IPS-18c (cell line): ENCODE results near the gene RTN4IP1.

Source experiments
- H3K4me3 ChIP-seq: 2 replicates; pipeline ENCODE4 v1.7.0; 2013; ENCODE audit warnings: low read depth, mild to moderate bottlenecking, low read length, moderate library complexity; ENCODE audit not compliant: insufficient read depth
- H3K9me3 ChIP-seq: one replicate; pipeline ENCODE4 v1.6.1; 2013; ENCODE audit warnings: mild to moderate bottlenecking, low read length, moderate library complexity; ENCODE audit not compliant: control insufficient read depth, insufficient read depth

The RTN4IP1 gene

DNA sequence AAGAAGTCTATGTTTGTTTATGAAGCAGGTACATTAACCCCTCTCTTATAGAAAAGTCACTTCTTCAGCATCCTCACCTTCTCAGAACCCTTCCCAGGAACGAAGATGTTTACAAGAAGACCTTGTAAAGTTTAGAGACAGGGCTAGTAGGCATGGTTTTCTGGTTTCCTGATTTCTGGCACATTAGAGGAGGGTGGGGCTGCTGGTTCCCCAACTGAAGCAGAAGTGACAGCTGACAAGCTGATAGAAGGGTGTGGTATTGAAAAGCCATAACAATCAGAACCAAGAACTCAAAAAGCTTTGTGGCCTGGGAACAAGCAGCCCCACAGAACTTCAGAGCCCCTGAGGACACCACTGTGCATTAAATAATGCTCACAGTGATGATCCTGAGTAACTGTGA lies 91.2 kb downstream of the RTN4IP1 start:
- H3K9me3 ChIP-seq: no peaks in the 10 kb centered on the region
- no peak overlapping the region for H3K4me3 ChIP-seq

DNA sequence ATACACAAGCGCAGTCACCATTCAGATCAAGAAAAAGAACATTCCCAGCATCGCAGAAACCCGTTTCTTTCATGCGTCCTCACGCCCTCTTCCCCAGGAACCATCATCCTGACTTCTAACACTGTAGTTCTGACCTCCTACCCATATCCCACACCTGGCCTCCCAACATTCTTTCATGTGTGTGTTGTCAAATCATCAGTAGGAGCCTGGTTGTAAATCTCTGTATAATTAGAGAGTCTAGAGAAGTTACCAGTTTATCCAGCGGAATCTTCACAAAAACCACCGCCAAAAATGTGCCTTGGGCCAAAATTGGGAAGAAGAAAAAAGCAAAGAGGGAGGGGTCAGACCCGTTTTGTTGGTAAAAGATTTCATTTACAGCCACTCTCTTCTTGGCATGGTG lies 91.6 kb downstream of the RTN4IP1 start:
- Histone ChIP-seq H3K4me3 (no peak overlapping the region), H3K9me3 (no peaks in the 10 kb centered on the region)

DNA sequence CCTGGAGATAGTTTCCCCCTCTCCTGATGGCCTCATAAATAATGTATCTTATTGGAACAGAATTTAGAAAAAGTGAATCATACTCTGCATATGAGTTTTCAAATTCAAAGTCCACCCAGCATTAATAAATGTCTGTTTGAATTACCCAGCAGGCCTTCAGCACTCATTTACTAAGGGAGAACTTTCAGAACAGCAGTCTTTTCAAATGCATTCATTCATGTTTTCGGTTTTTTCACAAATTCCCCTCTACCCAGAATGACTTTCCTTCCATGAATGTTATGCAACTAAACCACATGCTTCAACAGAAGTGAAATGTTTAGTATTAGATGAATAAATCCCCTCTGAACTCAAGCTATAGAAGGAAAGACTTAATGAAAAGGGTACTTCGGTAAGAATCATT lies 92.4 kb downstream of the RTN4IP1 start:
- Histone ChIP-seq H3K4me3 (no peak overlapping the region), H3K9me3 (no peaks in the 10 kb centered on the region)

DNA sequence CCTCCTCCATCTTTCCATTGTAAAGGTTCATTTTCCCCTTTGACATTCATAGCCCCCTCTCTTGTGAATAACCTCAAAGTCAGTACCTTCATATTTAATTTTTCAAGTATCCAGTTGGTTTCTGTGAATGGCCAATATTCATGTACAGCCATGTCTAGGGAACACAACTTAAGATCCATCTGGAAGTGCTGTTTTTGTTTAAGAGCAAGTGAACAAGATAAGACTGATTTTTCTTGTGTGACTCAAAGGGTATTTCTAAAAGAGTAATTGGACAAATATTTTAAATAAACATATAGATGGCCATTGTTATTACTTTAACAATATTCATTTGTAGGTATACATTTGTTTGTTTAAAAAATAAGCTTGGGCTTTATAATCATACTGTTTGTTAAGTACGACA lies 92.9 kb downstream of the RTN4IP1 start:
- Histone ChIP-seq H3K4me3 (no peak overlapping the region), H3K9me3 (no peaks in the 10 kb centered on the region)

DNA sequence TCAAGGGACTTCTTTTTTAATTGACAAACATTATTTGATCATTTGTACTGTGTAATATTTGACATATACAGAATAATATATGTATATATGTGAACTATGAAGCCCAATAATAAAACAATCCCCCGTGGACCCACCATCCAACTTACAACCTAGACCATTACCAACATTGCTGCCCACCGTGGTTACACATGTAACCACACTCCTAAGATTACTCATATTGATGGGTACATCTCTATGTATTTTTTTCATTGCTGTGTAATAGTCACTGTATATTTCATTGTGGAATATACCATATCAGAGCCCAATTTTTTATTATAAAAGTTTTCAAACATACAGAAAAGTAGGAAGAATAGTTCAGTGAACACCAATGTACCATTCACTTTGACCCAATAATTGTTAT lies 94.3 kb downstream of the RTN4IP1 start:
- H3K4me3 ChIP-seq: no peak overlapping the region
- H3K9me3 ChIP-seq: no peaks in the 10 kb centered on the region

DNA sequence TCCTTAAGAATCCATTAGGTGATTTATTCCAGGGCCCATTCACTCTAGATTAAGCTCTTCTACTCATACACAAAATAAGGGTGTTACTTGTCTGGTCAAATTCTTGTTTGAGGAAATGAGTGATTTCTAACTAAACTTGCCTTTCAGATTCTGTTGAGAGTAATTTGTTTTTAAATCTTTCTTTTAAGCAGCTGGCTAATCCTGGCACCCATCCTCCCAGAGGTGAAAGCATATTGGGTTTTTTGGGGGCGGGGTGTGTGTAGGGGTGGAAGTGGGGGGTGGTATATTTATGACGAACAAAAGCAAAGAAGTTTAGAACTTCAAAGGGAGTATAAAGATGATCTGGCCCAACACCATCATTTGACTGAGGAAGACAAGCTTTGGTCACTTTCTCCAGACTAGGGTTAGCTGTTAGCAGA lies 94.7 kb downstream of the RTN4IP1 start:
- Histone ChIP-seq H3K9me3 (no peaks in the 10 kb centered on the region), H3K4me3 (no peak overlapping the region)

DNA sequence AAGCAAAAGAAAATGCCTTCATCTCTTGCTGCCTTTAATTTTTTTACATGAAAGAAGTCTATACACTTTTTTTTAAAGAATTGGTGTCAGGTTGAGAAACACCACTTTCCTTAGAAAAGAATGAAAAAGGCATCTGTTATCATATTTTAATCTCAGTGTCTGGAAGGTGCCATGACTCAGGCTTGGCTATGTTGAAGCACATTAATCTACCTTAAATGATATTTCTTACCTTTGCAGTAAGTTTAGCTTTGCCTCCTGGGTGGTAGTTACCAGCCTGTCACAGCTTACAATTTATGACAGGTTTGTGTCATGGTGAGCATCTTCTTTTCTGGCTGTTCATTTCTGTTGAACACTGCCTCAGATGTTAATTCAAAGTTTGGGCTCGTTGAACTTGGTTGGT lies 95.3 kb downstream of the RTN4IP1 start:
- no peaks in the 10 kb centered on the region for H3K9me3 ChIP-seq
- no peak overlapping the region for H3K4me3 ChIP-seq

DNA sequence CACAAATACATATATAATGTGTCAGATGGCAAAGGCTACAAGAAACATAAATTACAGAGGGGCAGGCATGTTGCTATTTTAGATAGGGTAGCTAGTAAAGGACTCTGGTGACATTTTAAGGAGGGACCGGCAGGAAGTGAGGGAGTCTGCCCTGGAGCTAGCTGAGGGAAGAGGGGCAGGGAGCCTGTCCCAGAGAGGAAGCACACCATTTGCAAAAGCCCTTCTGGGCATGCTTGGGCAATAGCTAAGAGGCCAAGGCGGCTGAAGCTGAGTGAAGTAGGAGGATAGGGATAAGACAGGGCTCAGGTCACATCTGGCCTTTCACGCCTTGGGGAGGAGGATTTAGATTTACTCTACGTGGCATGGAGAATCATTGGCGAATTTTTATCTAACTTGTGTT lies 96.2 kb downstream of the RTN4IP1 start:
- Histone ChIP-seq H3K4me3 (no peak overlapping the region), H3K9me3 (no peaks in the 10 kb centered on the region)

DNA sequence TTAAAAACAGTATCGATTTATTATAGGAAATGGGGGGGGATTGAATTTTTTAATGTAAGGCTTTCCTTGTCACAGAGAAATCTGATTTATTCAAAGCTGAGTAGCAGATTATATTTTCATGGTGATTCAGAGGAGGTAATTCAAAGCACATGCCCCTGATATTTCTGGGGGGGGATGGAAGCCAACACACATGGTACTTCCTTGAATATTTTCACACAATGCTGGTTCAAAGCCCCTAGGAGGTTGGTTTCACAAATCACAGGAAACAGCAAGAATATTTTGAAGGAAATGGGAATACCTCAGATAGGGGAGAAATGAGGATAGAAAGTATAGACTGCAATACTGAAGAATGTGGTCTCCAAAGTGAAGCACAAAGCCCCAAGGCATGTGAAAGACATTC lies 98.8 kb downstream of the RTN4IP1 start:
- Histone ChIP-seq H3K4me3 (no peak overlapping the region), H3K9me3 (no peaks in the 10 kb centered on the region)

DNA sequence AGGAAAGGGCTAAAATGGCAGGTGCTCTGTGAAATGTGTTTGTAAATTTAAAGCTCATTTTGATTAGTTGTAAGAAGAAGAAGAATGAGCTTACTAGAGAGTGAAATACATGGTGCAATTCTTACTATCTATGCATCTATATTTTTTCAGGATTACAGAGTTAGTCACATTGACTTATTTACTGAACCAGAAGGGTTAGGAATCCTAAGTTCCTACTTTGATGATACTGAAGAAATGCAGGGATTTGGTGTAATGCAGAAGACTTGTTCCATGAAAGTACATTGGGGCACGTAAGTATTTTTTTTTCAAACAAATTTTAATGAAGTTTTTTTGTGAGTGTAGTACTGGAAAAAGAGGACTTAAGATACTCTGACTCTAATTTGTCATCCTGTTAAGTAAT lies 99.3 kb downstream of the RTN4IP1 start:
- H3K4me3 ChIP-seq: no peak overlapping the region

DNA sequence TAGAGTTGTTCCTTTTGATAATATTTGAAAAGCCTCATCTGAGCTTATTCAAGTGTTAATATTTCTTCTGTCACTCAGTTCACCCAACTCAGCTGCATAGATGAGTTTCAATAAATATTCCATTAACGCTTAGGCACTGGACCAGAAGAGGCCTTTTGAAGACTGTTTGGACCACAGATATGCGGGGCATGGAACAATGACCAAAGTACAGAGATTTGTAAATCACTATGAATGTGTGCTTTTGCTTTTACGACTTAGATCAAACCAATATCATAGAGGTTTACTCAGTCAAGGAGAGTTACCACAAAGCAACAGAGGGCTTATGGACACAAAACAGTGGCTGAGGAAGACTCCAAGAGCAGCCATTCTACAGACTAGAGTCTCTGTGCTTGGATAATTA lies 99.9 kb downstream of the RTN4IP1 start:
- Histone ChIP-seq H3K9me3 (no peaks in the 10 kb centered on the region), H3K4me3 (no peak overlapping the region)

More for the DNA sequence above, 99.3 kb downstream of the RTN4IP1 start:
- H3K9me3 ChIP-seq: no peaks in the 10 kb centered on the region

DNA sequence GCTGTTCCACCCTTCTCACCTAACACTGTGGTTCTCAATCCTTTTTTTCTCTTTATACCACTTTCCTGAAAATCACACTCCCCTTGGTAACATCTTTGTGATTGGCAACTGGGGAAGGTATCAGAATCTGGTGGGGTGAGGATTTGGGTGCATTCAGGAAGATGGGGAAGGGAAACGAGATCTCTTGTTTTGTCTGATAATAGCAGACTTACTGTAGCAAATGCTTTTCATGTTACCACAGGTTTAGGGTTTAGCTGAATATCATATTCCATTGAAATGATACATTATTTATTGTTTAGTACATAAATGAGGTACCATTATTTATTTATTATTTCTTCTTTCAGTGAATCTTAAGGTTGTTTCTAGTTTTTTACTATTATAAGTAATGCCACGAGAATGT lies 100.8 kb downstream of the RTN4IP1 start:
- Histone ChIP-seq H3K4me3 (no peak overlapping the region), H3K9me3 (no peaks in the 10 kb centered on the region)

DNA sequence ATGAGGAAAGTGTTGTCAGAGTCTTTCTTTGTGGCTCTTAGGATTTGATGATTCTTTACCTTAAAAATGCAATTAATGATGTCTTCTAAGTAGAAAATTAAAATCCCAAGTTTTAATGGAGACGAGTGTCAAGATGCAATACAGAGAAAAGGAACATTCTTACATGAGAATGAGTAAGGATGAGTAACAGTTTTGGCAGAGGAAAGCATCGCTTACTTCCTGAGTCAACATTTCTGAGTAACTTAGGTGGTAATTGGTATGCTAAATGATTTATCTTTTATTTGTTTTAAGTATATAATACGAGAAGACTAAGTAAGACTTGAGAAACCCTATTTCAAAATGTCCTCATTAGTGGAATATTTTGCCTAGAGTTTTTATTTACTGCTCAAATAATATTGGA lies 101.3 kb downstream of the RTN4IP1 start:
- H3K4me3 ChIP-seq: no peak overlapping the region
- H3K9me3 ChIP-seq: no peaks in the 10 kb centered on the region

DNA sequence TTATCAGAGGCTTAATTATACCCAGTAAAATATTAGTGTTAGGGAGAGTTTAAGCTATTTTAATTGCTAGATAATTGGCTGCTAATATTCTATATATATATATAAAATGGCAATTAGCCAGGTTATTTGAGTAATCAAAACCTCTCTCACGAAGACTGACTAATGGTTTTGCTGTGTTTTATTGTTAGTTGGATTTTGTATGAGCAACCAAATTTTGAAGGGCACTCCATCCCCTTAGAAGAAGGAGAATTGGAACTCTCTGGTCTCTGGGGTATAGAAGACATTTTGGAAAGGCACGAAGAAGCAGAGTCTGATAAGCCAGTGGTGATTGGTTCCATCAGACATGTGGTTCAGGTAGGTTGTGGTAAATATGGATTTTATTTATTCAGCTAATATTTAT lies 102.2 kb downstream of the RTN4IP1 start:
- no peak overlapping the region for H3K4me3 ChIP-seq

DNA sequence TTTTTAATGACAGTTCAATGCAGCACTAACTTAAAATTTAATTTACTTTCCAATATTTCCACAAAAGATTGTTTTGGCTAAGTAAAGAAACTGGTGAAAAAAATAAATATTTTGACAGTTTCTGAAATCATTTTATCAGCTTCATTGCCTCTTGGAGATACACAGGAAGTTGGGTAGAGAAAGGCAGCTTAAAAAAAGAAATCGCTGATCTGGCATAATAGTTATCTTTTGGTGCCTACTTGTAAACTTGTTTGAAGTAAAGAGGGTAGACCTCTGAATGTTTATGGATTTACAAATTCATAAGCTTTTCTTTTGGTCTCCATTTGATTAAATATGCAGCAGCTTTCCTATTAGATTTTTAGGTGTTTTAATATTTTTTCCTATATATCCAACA lies 103.4 kb downstream of the RTN4IP1 start:
- Histone ChIP-seq H3K4me3 (no peak overlapping the region), H3K9me3 (no peaks in the 10 kb centered on the region)

More for the DNA sequence above, 102.2 kb downstream of the RTN4IP1 start:
- no peaks in the 10 kb centered on the region for H3K9me3 ChIP-seq

DNA sequence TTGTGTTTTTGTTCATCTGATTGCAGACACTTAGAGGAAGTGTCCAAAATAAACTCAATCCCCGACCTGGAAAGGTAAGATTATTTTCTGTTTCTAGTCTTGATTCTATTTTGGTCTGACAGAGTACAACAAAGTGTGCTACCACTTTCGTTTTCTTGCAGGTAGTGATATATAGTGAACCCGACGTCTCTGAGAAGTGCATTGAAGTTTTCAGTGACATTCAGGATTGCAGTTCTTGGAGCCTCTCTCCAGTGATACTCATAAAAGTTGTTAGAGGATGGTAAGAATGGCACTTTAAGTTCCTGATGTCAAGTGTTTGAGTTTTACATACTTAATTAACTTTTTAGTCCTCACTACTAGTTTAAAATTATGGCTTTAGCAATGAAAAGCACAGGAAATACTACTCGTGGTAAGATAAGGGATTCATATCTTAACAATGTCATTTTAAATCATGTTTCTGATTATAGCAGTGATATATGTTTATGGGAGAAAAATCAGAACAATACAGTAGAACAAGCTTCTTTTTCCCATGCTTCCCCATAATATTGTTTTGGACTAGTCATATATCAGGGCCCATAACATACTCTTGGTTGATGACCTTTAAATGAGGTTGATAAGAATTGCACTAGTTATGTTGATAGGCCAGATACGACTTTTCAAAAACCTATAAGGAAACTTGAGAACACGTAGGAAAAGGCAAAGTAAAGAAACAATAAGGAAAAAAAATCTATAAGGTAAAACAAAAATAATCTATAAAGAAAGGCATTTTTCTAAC lies 104.0 kb downstream of the RTN4IP1 start:
- H3K9me3 ChIP-seq: no peaks in the 10 kb centered on the region
- no peak overlapping the region for H3K4me3 ChIP-seq

DNA sequence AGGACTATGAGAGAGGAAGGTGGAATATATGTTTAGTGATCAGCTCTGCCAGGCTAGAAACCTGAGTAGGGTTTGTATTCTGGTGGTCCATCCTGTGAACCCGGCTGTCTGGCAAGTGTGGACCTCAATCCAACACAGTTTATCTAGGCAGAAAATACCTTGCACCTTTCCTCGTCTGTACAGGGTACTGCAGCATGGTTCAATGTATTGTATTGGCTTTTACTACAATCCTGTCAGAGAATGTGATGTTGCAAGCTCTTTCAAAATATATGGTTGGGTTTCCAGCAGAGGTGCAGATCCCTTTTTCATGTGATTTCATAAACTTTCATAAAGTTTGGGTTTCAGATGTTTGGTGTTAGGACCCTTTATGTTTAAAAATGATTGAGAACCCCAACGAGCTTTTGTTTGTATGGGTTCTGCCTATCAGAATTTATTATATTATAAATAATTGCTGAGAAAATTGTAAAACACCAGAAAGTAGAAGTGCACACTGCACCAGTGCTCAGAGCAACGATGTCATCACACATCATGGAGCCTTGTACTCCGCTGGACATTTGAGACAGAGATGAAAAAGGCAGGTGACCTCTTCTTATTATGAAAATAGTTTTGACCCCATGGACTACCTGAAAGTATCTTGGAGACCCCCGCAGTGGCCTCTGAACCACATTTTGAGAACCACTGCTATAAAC lies 106.6 kb downstream of the RTN4IP1 start:
- Histone ChIP-seq H3K4me3 (no peak overlapping the region), H3K9me3 (no peaks in the 10 kb centered on the region)
